Measurements from ENCODE around the gene CFAP68. TPM values are rescaled to one million over a fixed set of nuclear protein-coding genes. Genes with fewer than 3 reads are reported as not detected.

CFAP68 gene
- total RNA-seq, 5 donors from 2014 or later (not counting 1 experiment from before 2014, with no cell fraction given), result 12.0 to 18.6 (median 16.7) TPM

GRCh38 chr11:111846063-111846462 lies 33.3 kb upstream of the CFAP68 start:
- Mint-ChIP-seq H3K36me3 (peaks cover 34% of the 10 kb centered on the region), H3K4me3 (no peak overlapping the region), H3K27me3 (no peaks in the 10 kb centered on the region), H3K4me1 (peaks cover 0 to 4% (median 2%) of the 10 kb centered on the region in 3 donors), H3K27ac (no peak overlapping the region), H3K9me3 (no peaks in the 10 kb centered on the region)
- DNase-seq (no peak), ATAC-seq (replicated peaks in 1 of 4) (no peak)
- peaks cover 19 to 55% of the 10 kb centered on the region in 2 donors for H3K36me3 ChIP-seq (ENCODE audit: control insufficient read depth in 2 of 2, extremely low read depth in 1 of 2, insufficient read depth in 1 of 2, low read length in 1 of 2)
- no peak overlapping the region for H3K27ac ChIP-seq (ENCODE audit: low read length)
- no peak overlapping the region for H3K4me3 ChIP-seq (ENCODE audit: control insufficient read depth in 1 of 2, extremely low read depth in 1 of 2, low read length in 1 of 2)
- ChIA-PET CTCF (interaction anchor here (0.8 to 1.0 kb wide), 3 partner anchors 9 to 247 kb away, joined by 3 read pairs; no protein-coding TSS in a partner anchor), POLR2A (no interaction called here)
- no peaks in the 10 kb centered on the region for H3K27me3 ChIP-seq (replicated peaks in 1 of 2; ENCODE audit: control insufficient read depth in 2 of 2, extremely low read depth in 1 of 2, insufficient read depth in 2 of 2, low read length in 1 of 2)
- H3K9me3 ChIP-seq, result no peaks in the 10 kb centered on the region
- no CpG with 5 or more reads among the region's 2 CpGs for WGBS (ENCODE audit: insufficient coverage)
- H3K4me1 ChIP-seq (ENCODE audit: control insufficient read depth in 1 of 2, extremely low read depth in 1 of 2, insufficient read depth in 2 of 2, low read length in 2 of 2), result no peaks in the 10 kb centered on the region

- no peak overlapping the region for H3K4me3 ChIP-seq (ENCODE audit: control insufficient read depth in 1 of 2, extremely low read depth in 1 of 2, low read length in 1 of 2)
- no peaks in the 10 kb centered on the region for H3K9me3 ChIP-seq
- ChIA-PET POLR2A (no interaction called here), CTCF (interaction anchor here (0.6 to 1.0 kb wide), 5 partner anchors 9 to 247 kb away, joined by 3 to 4 read pairs (median 3); no protein-coding TSS in a partner anchor)
- ATAC-seq (replicated peaks in 1 of 4), result no peak
- H3K36me3 ChIP-seq (ENCODE audit: control insufficient read depth in 2 of 2, extremely low read depth in 1 of 2, insufficient read depth in 1 of 2, low read length in 1 of 2), result peaks cover 20 to 61% of the 10 kb centered on the region in 2 donors
- no peaks in the 10 kb centered on the region for H3K4me1 Mint-ChIP-seq
- no peaks in the 10 kb centered on the region for H3K4me1 ChIP-seq (ENCODE audit: control insufficient read depth in 1 of 2, extremely low read depth in 1 of 2, insufficient read depth in 2 of 2, low read length in 2 of 2)
- no peaks in the 10 kb centered on the region for H3K27me3 Mint-ChIP-seq
- no peak for DNase-seq
- no peak overlapping the region for H3K27ac ChIP-seq (ENCODE audit: low read length)
- H3K36me3 Mint-ChIP-seq, result peaks cover 38% of the 10 kb centered on the region
- H3K4me3 Mint-ChIP-seq, result no peak overlapping the region
- H3K27ac Mint-ChIP-seq, result peak overlapping the region in 1 of 2 donors; percentile 8
- H3K9me3 Mint-ChIP-seq, result no peaks in the 10 kb centered on the region
- WGBS (ENCODE audit: insufficient coverage), result no CpG with 5 or more reads among the region's 1 CpG
- no peaks in the 10 kb centered on the region for H3K27me3 ChIP-seq (replicated peaks in 1 of 2; ENCODE audit: control insufficient read depth in 2 of 2, extremely low read depth in 1 of 2, insufficient read depth in 2 of 2, low read length in 1 of 2)
These were observed 32.7 kb upstream of the CFAP68 start for GRCh38 chr11:111846636-111847035.

DNA sequence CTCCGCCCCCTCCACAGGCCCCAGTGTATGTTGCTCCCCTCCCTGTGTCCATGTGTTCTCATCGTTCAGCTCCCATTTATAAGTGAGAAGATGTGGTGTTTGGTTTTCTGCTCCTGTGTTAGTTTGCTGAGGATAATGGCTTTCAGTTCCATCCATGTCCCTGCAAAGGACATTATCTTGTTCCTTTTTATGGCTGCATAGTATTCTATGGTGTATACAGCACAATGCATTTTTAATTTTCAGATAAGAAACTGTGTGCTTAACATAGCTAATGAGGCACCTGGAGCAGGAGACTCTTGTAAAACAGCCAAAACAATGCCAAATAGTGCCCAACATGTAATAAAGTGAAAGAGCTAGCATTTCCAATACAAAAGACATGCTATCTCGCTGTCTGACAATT lies 29.7 kb upstream of the CFAP68 start:
- Histone ChIP-seq H3K27ac (ENCODE audit: low read length) (no peak overlapping the region), H3K4me3 (ENCODE audit: control insufficient read depth in 1 of 2, extremely low read depth in 1 of 2, low read length in 1 of 2) (no peak overlapping the region), H3K27me3 (replicated peaks in 1 of 2; ENCODE audit: control insufficient read depth in 2 of 2, extremely low read depth in 1 of 2, insufficient read depth in 2 of 2, low read length in 1 of 2) (no peaks in the 10 kb centered on the region), H3K36me3 (ENCODE audit: control insufficient read depth in 2 of 2, extremely low read depth in 1 of 2, insufficient read depth in 1 of 2, low read length in 1 of 2) (peaks cover 16 to 65% of the 10 kb centered on the region in 2 donors), H3K9me3 (no peaks in the 10 kb centered on the region), H3K4me1 (ENCODE audit: control insufficient read depth in 1 of 2, extremely low read depth in 1 of 2, insufficient read depth in 2 of 2, low read length in 2 of 2) (no peaks in the 10 kb centered on the region)
- no peak for DNase-seq
- ChIA-PET POLR2A (no interaction called here), CTCF (no interaction called here)
- WGBS (ENCODE audit: insufficient coverage), result no CpG with 5 or more reads among the region's 3 CpGs
- no peak for ATAC-seq (replicated peaks in 1 of 4)
- H3K27me3 Mint-ChIP-seq, result no peaks in the 10 kb centered on the region
- no peaks in the 10 kb centered on the region for H3K4me1 Mint-ChIP-seq
- no peak overlapping the region for H3K4me3 Mint-ChIP-seq
- no peak overlapping the region for H3K27ac Mint-ChIP-seq
- H3K36me3 Mint-ChIP-seq, result peaks cover 50% of the 10 kb centered on the region
- no peaks in the 10 kb centered on the region for H3K9me3 Mint-ChIP-seq

DNA sequence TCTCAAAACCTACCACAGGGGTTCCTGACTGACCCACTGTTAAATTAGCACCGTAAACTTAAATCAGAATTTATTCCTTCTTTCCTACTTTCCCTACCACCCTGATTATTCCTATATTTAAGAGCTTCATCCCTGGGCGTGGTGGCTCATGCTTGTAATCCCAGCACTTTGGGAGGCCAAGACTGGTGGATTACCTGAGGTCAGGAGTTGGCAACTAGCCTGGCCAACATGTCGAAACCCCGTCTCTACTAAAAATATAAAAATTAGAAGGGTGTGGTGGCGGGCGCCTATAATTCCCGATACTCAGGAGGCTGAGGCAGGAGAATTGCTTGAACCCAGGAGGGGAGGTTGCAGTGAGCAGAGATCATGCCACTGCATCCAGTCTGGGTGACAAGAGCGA lies 28.3 kb upstream of the CFAP68 start:
- peaks cover 23 to 61% of the 10 kb centered on the region in 2 donors for H3K36me3 ChIP-seq (ENCODE audit: control insufficient read depth in 2 of 2, extremely low read depth in 1 of 2, insufficient read depth in 1 of 2, low read length in 1 of 2)
- POLR2A ChIA-PET, result no interaction called here
- no peaks in the 10 kb centered on the region for H3K4me1 Mint-ChIP-seq

GRCh38 chr11:111851636-111852035 lies 27.7 kb upstream of the CFAP68 start:
- no peak overlapping the region for H3K4me3 Mint-ChIP-seq
- no peaks in the 10 kb centered on the region for H3K27me3 Mint-ChIP-seq
- Histone ChIP-seq H3K36me3 (ENCODE audit: control insufficient read depth in 2 of 2, extremely low read depth in 1 of 2, insufficient read depth in 1 of 2, low read length in 1 of 2) (peaks cover 22 to 59% of the 10 kb centered on the region in 2 donors), H3K4me3 (ENCODE audit: control insufficient read depth in 1 of 2, extremely low read depth in 1 of 2, low read length in 1 of 2) (no peak overlapping the region), H3K4me1 (ENCODE audit: control insufficient read depth in 1 of 2, extremely low read depth in 1 of 2, insufficient read depth in 2 of 2, low read length in 2 of 2) (no peaks in the 10 kb centered on the region), H3K27me3 (replicated peaks in 1 of 2; ENCODE audit: control insufficient read depth in 2 of 2, extremely low read depth in 1 of 2, insufficient read depth in 2 of 2, low read length in 1 of 2) (no peaks in the 10 kb centered on the region), H3K9me3 (no peaks in the 10 kb centered on the region), H3K27ac (ENCODE audit: low read length) (no peak overlapping the region)
- ATAC-seq (replicated peaks in 1 of 4) (no peak), DNase-seq (no peak)
- H3K27ac Mint-ChIP-seq, result no peak overlapping the region
- ChIA-PET CTCF (interaction anchor here in 1 of 2 donors (1.1 to 2.0 kb wide), 2 partner anchors 11 to 13 kb away, joined by 4 to 5 read pairs; no protein-coding TSS in a partner anchor), POLR2A (no interaction called here)
- H3K36me3 Mint-ChIP-seq, result peaks cover 55% of the 10 kb centered on the region
- no peaks in the 10 kb centered on the region for H3K4me1 Mint-ChIP-seq
- no peaks in the 10 kb centered on the region for H3K9me3 Mint-ChIP-seq

More for the DNA sequence above, 28.3 kb upstream of the CFAP68 start:
- CTCF ChIA-PET, result interaction anchor here in 1 of 2 donors (1.1 to 2.0 kb wide), 2 partner anchors 10 to 12 kb away, joined by 4 to 5 read pairs; no protein-coding TSS in a partner anchor
- H3K27ac Mint-ChIP-seq, result no peak overlapping the region
- no peak for DNase-seq
- Histone ChIP-seq H3K9me3 (no peaks in the 10 kb centered on the region), H3K27me3 (replicated peaks in 1 of 2; ENCODE audit: control insufficient read depth in 2 of 2, extremely low read depth in 1 of 2, insufficient read depth in 2 of 2, low read length in 1 of 2) (no peaks in the 10 kb centered on the region), H3K4me1 (ENCODE audit: control insufficient read depth in 1 of 2, extremely low read depth in 1 of 2, insufficient read depth in 2 of 2, low read length in 2 of 2) (no peaks in the 10 kb centered on the region), H3K4me3 (ENCODE audit: control insufficient read depth in 1 of 2, extremely low read depth in 1 of 2, low read length in 1 of 2) (no peak overlapping the region), H3K27ac (ENCODE audit: low read length) (no peak overlapping the region)
- peaks cover 60% of the 10 kb centered on the region for H3K36me3 Mint-ChIP-seq
- H3K27me3 Mint-ChIP-seq, result no peaks in the 10 kb centered on the region
- WGBS (ENCODE audit: insufficient coverage), result 80% methylated on average over 1 of the region's 8 CpGs
- ATAC-seq (replicated peaks in 1 of 4), result no peak
- no peak overlapping the region for H3K4me3 Mint-ChIP-seq
- no peaks in the 10 kb centered on the region for H3K9me3 Mint-ChIP-seq

DNA sequence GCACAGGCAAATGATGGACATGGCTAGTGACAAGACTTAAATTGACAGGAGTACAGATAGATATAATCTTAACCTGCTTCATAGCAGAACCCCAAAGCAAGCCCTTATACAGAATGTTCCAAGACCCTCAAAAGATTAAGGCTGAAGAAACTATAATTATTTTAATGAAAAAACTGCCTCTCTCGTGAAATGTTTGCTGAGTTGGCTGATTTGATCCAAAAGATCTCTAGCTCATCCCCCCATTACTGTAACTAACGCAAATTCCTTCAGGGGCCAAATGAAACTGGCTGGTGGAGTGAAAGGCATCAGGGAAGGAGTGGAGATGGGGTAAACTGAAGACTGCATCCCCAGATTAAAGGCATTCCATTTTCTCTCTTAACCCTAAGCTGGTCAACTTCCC lies 27.2 kb upstream of the CFAP68 start:
- Histone ChIP-seq H3K4me1 (ENCODE audit: control insufficient read depth in 1 of 2, extremely low read depth in 1 of 2, insufficient read depth in 2 of 2, low read length in 2 of 2) (no peaks in the 10 kb centered on the region), H3K27me3 (replicated peaks in 1 of 2; ENCODE audit: control insufficient read depth in 2 of 2, extremely low read depth in 1 of 2, insufficient read depth in 2 of 2, low read length in 1 of 2) (no peaks in the 10 kb centered on the region), H3K36me3 (ENCODE audit: control insufficient read depth in 2 of 2, extremely low read depth in 1 of 2, insufficient read depth in 1 of 2, low read length in 1 of 2) (peaks cover 20 to 56% of the 10 kb centered on the region in 2 donors), H3K27ac (ENCODE audit: low read length) (no peak overlapping the region), H3K4me3 (ENCODE audit: control insufficient read depth in 1 of 2, extremely low read depth in 1 of 2, low read length in 1 of 2) (no peak overlapping the region), H3K9me3 (no peaks in the 10 kb centered on the region)
- no peaks in the 10 kb centered on the region for H3K4me1 Mint-ChIP-seq
- DNase-seq, result no peak
- H3K36me3 Mint-ChIP-seq, result peaks cover 55% of the 10 kb centered on the region
- no peaks in the 10 kb centered on the region for H3K9me3 Mint-ChIP-seq
- no peaks in the 10 kb centered on the region for H3K27me3 Mint-ChIP-seq
- no CpG with 5 or more reads among the region's 2 CpGs for WGBS (ENCODE audit: insufficient coverage)
- ChIA-PET CTCF (interaction anchor here in 1 of 2 donors (1.1 to 2.0 kb wide), 2 partner anchors 11 to 13 kb away, joined by 4 to 5 read pairs; no protein-coding TSS in a partner anchor), POLR2A (no interaction called here)
- no peak overlapping the region for H3K27ac Mint-ChIP-seq
- no peak overlapping the region for H3K4me3 Mint-ChIP-seq
- ATAC-seq (replicated peaks in 1 of 4), result no peak

DNA sequence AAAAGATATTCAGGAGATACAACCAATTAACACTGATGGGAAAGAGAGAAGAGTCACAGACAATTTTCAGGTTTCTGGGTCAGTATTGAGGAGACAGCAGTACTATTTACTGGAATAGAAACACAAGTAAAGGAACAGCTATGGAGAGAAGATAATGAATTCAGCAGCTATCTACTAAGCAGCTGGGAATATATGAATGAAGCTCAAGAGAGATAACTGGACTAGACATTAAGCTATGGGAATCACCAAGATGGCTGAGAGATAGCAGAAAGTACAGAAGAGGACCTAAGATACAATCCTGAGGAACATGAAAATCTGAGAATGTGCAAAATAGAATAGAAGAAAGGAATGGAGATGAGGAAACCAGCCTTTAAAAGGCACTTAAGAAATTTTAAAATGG lies 23.8 kb upstream of the CFAP68 start:
- Mint-ChIP-seq H3K27ac (no peak overlapping the region), H3K4me1 (no peaks in the 10 kb centered on the region), H3K36me3 (peaks cover 66% of the 10 kb centered on the region), H3K27me3 (no peaks in the 10 kb centered on the region), H3K4me3 (no peak overlapping the region), H3K9me3 (no peaks in the 10 kb centered on the region)
- no peak for ATAC-seq (replicated peaks in 1 of 4)
- DNase-seq, result no peak
- Histone ChIP-seq H3K9me3 (no peaks in the 10 kb centered on the region), H3K27ac (ENCODE audit: low read length) (no peak overlapping the region), H3K27me3 (replicated peaks in 1 of 2; ENCODE audit: control insufficient read depth in 2 of 2, extremely low read depth in 1 of 2, insufficient read depth in 2 of 2, low read length in 1 of 2) (no peaks in the 10 kb centered on the region), H3K36me3 (ENCODE audit: control insufficient read depth in 2 of 2, extremely low read depth in 1 of 2, insufficient read depth in 1 of 2, low read length in 1 of 2) (peaks cover 16 to 64% of the 10 kb centered on the region in 2 donors), H3K4me3 (ENCODE audit: control insufficient read depth in 1 of 2, extremely low read depth in 1 of 2, low read length in 1 of 2) (no peak overlapping the region), H3K4me1 (ENCODE audit: control insufficient read depth in 1 of 2, extremely low read depth in 1 of 2, insufficient read depth in 2 of 2, low read length in 2 of 2) (no peaks in the 10 kb centered on the region)
- CTCF ChIA-PET, result interaction anchor here (0.6 to 0.9 kb wide), 2 partner anchors 9 to 217 kb away, joined by 3 read pairs; no protein-coding TSS in a partner anchor
- POLR2A ChIA-PET, result no interaction called here
